Ascending aorta (tissue), 2 donors: ENCODE results near the gene LCMT1. TPM values are rescaled to one million over a fixed set of nuclear protein-coding genes. Genes with fewer than 3 reads are reported as not detected.

Experiments
- DNase-seq, 2 donors: peaks; one replicate each; pipeline ENCODE4 v3.0.0-alpha.2; 2019; ENCODE audit warnings: low spot score in 2 of 2
- H3K27ac ChIP-seq, 2 donors: fragments of 200-600 bp; sonication (generic); one replicate each; pipeline ENCODE4 v1.5.1; 2016 to 2017; ENCODE audit warnings: mild to moderate bottlenecking in 1 of 2
- H3K27me3 ChIP-seq: fragments of 200-600 bp; sonication (generic); one replicate; pipeline ENCODE4 v1.5.1; 2017
- H3K36me3 ChIP-seq, 2 donors: fragments of 200-600 bp; sonication (generic); one replicate each; pipeline ENCODE4 v1.5.1; 2016
- H3K4me1 ChIP-seq, 2 donors: fragments of 200-600 bp; sonication (generic); one replicate each; pipeline ENCODE4 v1.5.1; 2016 to 2017; ENCODE audit warnings: mild to moderate bottlenecking in 1 of 2
- H3K4me3 ChIP-seq, 2 donors: fragments of 200-600 bp; sonication (generic); one replicate each; pipeline ENCODE4 v1.5.1; 2016 to 2017; ENCODE audit warnings: mild to moderate bottlenecking in 1 of 2
- H3K9me3 ChIP-seq, 2 donors: fragments of 200-600 bp; sonication (generic); one replicate each; pipeline ENCODE4 v1.5.1; 2016
- CTCF ChIP-seq, 3 experiments: fragments of 200-600 bp in 2 of 3; fragments of 450-650 bp in 1 of 3; sonication (generic) in 2 of 3; IDR thresholded peaks; one replicate each; pipeline ENCODE4 v1.5.1; 2016 to 2019; ENCODE audit warnings: antibody characterized with exemption in 3 of 3, mild to moderate bottlenecking in 1 of 3, moderate library complexity in 1 of 3
- intact Hi-C: fragments of 100-400 bp; cut with DNase I; formaldehyde crosslinking; loops from one replicate; pipeline ENCODE4 v1.15.1; 2023
- total RNA-seq: library from RNA; depleted of rRNA; stranded (reverse); fragments of >200 nt; gene quantifications from one replicate; pipeline ENCODE4 v1.1.0, GENCODE V29; 2016

The LCMT1 gene
- total RNA-seq, 1 donor from 2014 or later, result 2.6 TPM

- DNase-seq, result no peak
- Histone ChIP-seq H3K9me3 (no peaks in the 10 kb centered on the region), H3K4me3 (no peak overlapping the region), H3K36me3 (no peaks in the 10 kb centered on the region), H3K4me1 (no peaks in the 10 kb centered on the region), H3K27ac (no peak overlapping the region), H3K27me3 (no peaks in the 10 kb centered on the region)
- no peak for TF ChIP-seq CTCF (IDR thresholded peaks at IDR 0.05)
- intact Hi-C loops, result no loop called here
Measured at GRCh38 chr16:25097276-25097975, 14.1 kb upstream of the LCMT1 start.

- no peaks in the 10 kb centered on the region for H3K4me1 ChIP-seq
- intact Hi-C loops, result no loop called here
- no peak for TF ChIP-seq CTCF (IDR thresholded peaks at IDR 0.05)
- no peak for DNase-seq
- H3K36me3 ChIP-seq, result no peaks in the 10 kb centered on the region
- no peaks in the 10 kb centered on the region for H3K27me3 ChIP-seq
- no peak overlapping the region for H3K4me3 ChIP-seq
- H3K27ac ChIP-seq, result no peak overlapping the region
- H3K9me3 ChIP-seq, result no peaks in the 10 kb centered on the region
Measured at GRCh38 chr16:25100511-25100910, 11.0 kb upstream of the LCMT1 start.

- Histone ChIP-seq H3K9me3 (no peaks in the 10 kb centered on the region), H3K27me3 (no peaks in the 10 kb centered on the region), H3K4me3 (peak overlapping the region; percentile 76 to 97), H3K36me3 (no peaks in the 10 kb centered on the region), H3K4me1 (peaks cover 7 to 17% of the 10 kb centered on the region in 2 donors), H3K27ac (peak overlapping the region; percentile 87)
- TF ChIP-seq CTCF (IDR thresholded peaks at IDR 0.05), result peak in 1 of 3 experiments; percentile 36
- intact Hi-C loops, result loop anchor here (1.0 to 5.0 kb wide), 3 partner anchors 41 to 150 kb away; partner anchors contain the start of gene ZKSCAN2
- peak; percentile 79 to 98 for DNase-seq
Measured at GRCh38 chr16:25106567-25107465, 4.7 kb upstream of the LCMT1 start.

GRCh38 chr16:25107466-25107792, 4.1 kb upstream of the LCMT1 start:
- H3K4me3 ChIP-seq, result peak overlapping the region; percentile 76 to 97
- H3K4me1 ChIP-seq, result peaks cover 12 to 23% of the 10 kb centered on the region in 2 donors
- TF ChIP-seq CTCF (IDR thresholded peaks at IDR 0.05), result no peak
- no peaks in the 10 kb centered on the region for H3K27me3 ChIP-seq
- intact Hi-C loops, result loop anchor here (1.0 to 5.0 kb wide), 3 partner anchors 41 to 150 kb away; partner anchors contain the start of gene ZKSCAN2
- no peak for DNase-seq
- H3K9me3 ChIP-seq, result no peaks in the 10 kb centered on the region
- no peaks in the 10 kb centered on the region for H3K36me3 ChIP-seq
- peak overlapping the region; percentile 87 for H3K27ac ChIP-seq

- Histone ChIP-seq H3K27me3 (no peaks in the 10 kb centered on the region), H3K9me3 (no peaks in the 10 kb centered on the region), H3K4me3 (no peak overlapping the region), H3K4me1 (peaks cover 12 to 26% of the 10 kb centered on the region in 2 donors), H3K27ac (no peak overlapping the region), H3K36me3 (no peaks in the 10 kb centered on the region)
- no peak for DNase-seq
- no peak for TF ChIP-seq CTCF (IDR thresholded peaks at IDR 0.05)
- intact Hi-C loops, result loop anchor here (5.0 kb wide), 1 partner anchor 149 kb away; the partner anchor contains the start of gene ZKSCAN2
Measured at GRCh38 chr16:25108054-25108453, 3.5 kb upstream of the LCMT1 start.
